Lung (tissue), 12 donors: ENCODE results near the gene TEAD4. TPM values are rescaled to one million over a fixed set of nuclear protein-coding genes. Genes with fewer than 3 reads are reported as not detected.
A peak's percentile ranks its signal among the peaks of the same experiment; 100 is the strongest.

Experiments used
- ATAC-seq: fragments of 200-7000 bp; cut with Tn5 transposase; one replicate; pipeline ENCODE4 v1.9.1; 2020; ENCODE audit warnings: moderate number of reproducible peaks; ENCODE audit not compliant: insufficient read depth, low FRiP score
- DNase-seq, 3 donors: peaks; one replicate each; pipeline ENCODE4 v3.0.0-alpha.2; 2013 to 2017
- H3K27ac ChIP-seq, 2 donors: one replicate each; pipeline ENCODE4 v1.5.1; 2013; ENCODE audit warnings: mild to moderate bottlenecking in 2 of 2, moderate library complexity in 2 of 2, control low read depth in 1 of 2, inconsistent platforms in 1 of 2, low read depth in 1 of 2, low read length in 1 of 2
- H3K27me3 ChIP-seq, 3 donors: one replicate each; pipeline ENCODE4 v1.5.1; 2013; ENCODE audit warnings: low read length in 2 of 3; ENCODE audit not compliant: control insufficient read depth in 3 of 3, insufficient read depth in 3 of 3
- H3K36me3 ChIP-seq, 4 donors: one replicate each; pipeline ENCODE4 v1.5.1; 2013; ENCODE audit warnings: low read length in 4 of 4, mild to moderate bottlenecking in 1 of 4, moderate library complexity in 1 of 4; ENCODE audit not compliant: control insufficient read depth in 4 of 4, insufficient read depth in 4 of 4
- H3K4me1 ChIP-seq, 5 donors: one replicate each; pipeline ENCODE4 v1.5.1; 2013; ENCODE audit warnings: low read length in 5 of 5, mild to moderate bottlenecking in 2 of 5, moderate library complexity in 1 of 5; ENCODE audit not compliant: control insufficient read depth in 5 of 5, insufficient read depth in 5 of 5
- H3K4me3 ChIP-seq: one replicate; pipeline ENCODE4 v1.5.1; 2013; ENCODE audit warnings: mild to moderate bottlenecking, control low read depth, moderate library complexity
- H3K9ac ChIP-seq, 2 donors: one replicate each; pipeline ENCODE4 v1.5.1; 2013; ENCODE audit warnings: low read length in 2 of 2, control low read depth in 1 of 2; ENCODE audit not compliant: insufficient read depth in 1 of 2
- H3K9me3 ChIP-seq, 4 donors: one replicate each; pipeline ENCODE4 v1.5.1; 2013; ENCODE audit warnings: low read length in 3 of 4, mild to moderate bottlenecking in 1 of 4, moderate library complexity in 1 of 4; ENCODE audit not compliant: control insufficient read depth in 4 of 4, insufficient read depth in 3 of 4
- CTCF ChIP-seq: IDR thresholded peaks from 2 replicates; pipeline ENCODE4 v1.5.1; 2012; ENCODE audit warnings: mild to moderate bottlenecking; ENCODE audit errors: control extremely low read depth, extremely low read depth
- WGBS, 2 donors: extraction: QIAGEN DNeasy Blood & Tissue Kit; methylation state at CpG; one replicate each; pipeline ENCODE4 v1.1.7; 2013; 5-methylcytosine and 5-hydroxymethylcytosine counted together
- polyA plus RNA-seq, 2 donors: library from polyadenylated mRNA; stranded (reverse); fragments of 200-250 nt; gene quantifications; one replicate each; pipeline ENCODE4 v1.2.1, GENCODE V29; 2013
- total RNA-seq, 2 donors: library from RNA; depleted of rRNA in 1 of 2; stranded (reverse); fragments of >200 nt in 1 of 2; gene quantifications; one replicate each; pipeline ENCODE4 v1.2.1, GENCODE V29; 2014 to 2021
- donor health status: control.
- donor health status: control.
- donor health status: Bipolar disorder and iron deficiency.
- donor health status: healthy.
- donor health status: DM: yes; HTN: yes; CAD: no.

Gene TEAD4
- total and polyA plus RNA-seq, 4 donors = 7.1 to 36.3 (median 28.8) TPM

- Histone ChIP-seq H3K27me3 (no peaks in the 10 kb centered on the region), H3K4me1 (peaks cover 0 to 9% (median 0%) of the 10 kb centered on the region in 5 donors), H3K4me3 (no peak overlapping the region), H3K9me3 (no peaks in the 10 kb centered on the region), H3K9ac (no peak overlapping the region), H3K36me3 (peaks cover 0 to 12% (median 0%) of the 10 kb centered on the region in 4 donors), H3K27ac (no peak overlapping the region)
- TF ChIP-seq CTCF = no peak
- no peak for DNase-seq
- no peak for ATAC-seq
- 82 to 92% methylated on average over 15 of the region's 15 CpGs for WGBS, 2 donors
Measured at GRCh38 chr12:3003357-3003992, 44.3 kb downstream of the TEAD4 start.

- H3K4me1 ChIP-seq = peaks cover 0 to 9% (median 0%) of the 10 kb centered on the region in 5 donors
- ATAC-seq (no peak), DNase-seq (no peak)
- WGBS, 2 donors = 69 to 71% methylated on average over 15 of the region's 15 CpGs
- peaks cover 0 to 11% (median 0%) of the 10 kb centered on the region in 4 donors for H3K36me3 ChIP-seq
- H3K9me3 ChIP-seq = no peaks in the 10 kb centered on the region
- no peak overlapping the region for H3K9ac ChIP-seq
- TF ChIP-seq CTCF = no peak
- H3K4me3 ChIP-seq = no peak overlapping the region
- no peaks in the 10 kb centered on the region for H3K27me3 ChIP-seq
- H3K27ac ChIP-seq = peak overlapping the region in 1 of 2 donors; percentile 17
Measured at GRCh38 chr12:3004655-3005565, 45.7 kb downstream of the TEAD4 start.

- DNase-seq (no peak), ATAC-seq (no peak)
- H3K4me1 ChIP-seq = peaks cover 0 to 9% (median 0%) of the 10 kb centered on the region in 5 donors
- no peak overlapping the region for H3K4me3 ChIP-seq
- H3K27ac ChIP-seq = no peak overlapping the region
- no peaks in the 10 kb centered on the region for H3K9me3 ChIP-seq
- 96 to 97% methylated on average over 8 of the region's 8 CpGs for WGBS, 2 donors
- H3K27me3 ChIP-seq = no peaks in the 10 kb centered on the region
- TF ChIP-seq CTCF = no peak
- H3K36me3 ChIP-seq = peaks cover 0 to 11% (median 0%) of the 10 kb centered on the region in 4 donors
- no peak overlapping the region for H3K9ac ChIP-seq
Measured at GRCh38 chr12:3005736-3006135, 46.5 kb downstream of the TEAD4 start.
